Measurements from ENCODE around the gene VSNL1. TPM values are rescaled to one million over a fixed set of nuclear protein-coding genes. Genes with fewer than 3 reads are reported as not detected.

Gene VSNL1
- total and polyA plus RNA-seq, 11 donors: 2.6 to 26.3 (median 19.3) TPM

- no peak overlapping the region for H3K27ac ChIP-seq
- DNase-seq (no peak), ATAC-seq (no peak)
- H3K9me3 ChIP-seq: peaks cover 0 to 13% (median 0%) of the 10 kb centered on the region in 12 donors
- no peak overlapping the region for H3K4me3 ChIP-seq
- TF ChIP-seq POLR2A (IDR thresholded peaks at IDR 0.05): no peak
- no peak for TF ChIP-seq CTCF (IDR thresholded peaks at IDR 0.05)
- intact Hi-C loops (cut with DNase I): no loop called here
- H3K36me3 ChIP-seq: no peaks in the 10 kb centered on the region
- H3K4me1 ChIP-seq: peaks cover 0 to 10% (median 0%) of the 10 kb centered on the region in 12 donors
- H3K27me3 ChIP-seq: no peaks in the 10 kb centered on the region
- 50 to 63% (median 55%) methylated on average over 2 of the region's 2 CpGs for WGBS, 4 donors
Observed at GRCh38 chr2:17627434-17627833, 86.9 kb downstream of the VSNL1 start.

GRCh38 chr2:17628349-17629261 lies 88.1 kb downstream of the VSNL1 start:
- 52 to 65% (median 54%) methylated on average over 2 of the region's 2 CpGs for WGBS, 4 donors
- H3K9me3 ChIP-seq: peaks cover 0 to 13% (median 0%) of the 10 kb centered on the region in 12 donors
- no peaks in the 10 kb centered on the region for H3K27me3 ChIP-seq
- intact Hi-C loops (cut with DNase I): no loop called here
- H3K4me1 ChIP-seq: peaks cover 0 to 8% (median 0%) of the 10 kb centered on the region in 12 donors
- H3K36me3 ChIP-seq: no peaks in the 10 kb centered on the region
- H3K4me3 ChIP-seq: no peak overlapping the region
- ATAC-seq (peak in 2 of 4 donors; percentile 21 to 28), DNase-seq (no peak)
- H3K27ac ChIP-seq: no peak overlapping the region
- TF ChIP-seq CTCF (IDR thresholded peaks at IDR 0.05): no peak
- TF ChIP-seq POLR2A (IDR thresholded peaks at IDR 0.05): no peak

DNA sequence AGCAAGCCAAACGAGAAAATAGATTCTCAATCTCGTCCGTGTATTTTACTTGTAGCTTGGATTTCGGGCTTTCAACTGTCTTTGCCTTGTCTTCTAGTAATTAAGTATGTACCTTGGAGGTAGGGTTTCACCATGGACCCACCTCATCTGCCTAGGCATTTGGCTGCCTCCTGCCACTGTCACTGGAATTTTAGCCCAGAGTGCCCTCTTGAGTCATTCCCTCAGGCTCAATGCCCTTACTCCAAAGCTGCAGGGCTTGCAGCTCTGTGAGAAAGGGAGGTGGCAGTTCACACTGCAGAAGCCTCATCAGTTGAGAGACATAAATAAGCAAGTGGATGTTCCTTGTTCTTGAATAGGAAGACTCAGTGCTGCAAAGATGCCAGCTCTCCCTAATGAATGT lies 89.6 kb downstream of the VSNL1 start:
- intact Hi-C loops (cut with DNase I): no loop called here

More for the DNA sequence above, 89.6 kb downstream of the VSNL1 start:
- WGBS, 4 donors: 92 to 95% (median 94%) methylated on average over 4 of the region's 4 CpGs
- Histone ChIP-seq H3K27me3 (no peaks in the 10 kb centered on the region), H3K27ac (no peak overlapping the region), H3K9me3 (peaks cover 0 to 13% (median 0%) of the 10 kb centered on the region in 12 donors), H3K4me3 (no peak overlapping the region), H3K36me3 (no peaks in the 10 kb centered on the region), H3K4me1 (peaks cover 0 to 8% (median 0%) of the 10 kb centered on the region in 12 donors)
- DNase-seq (no peak), ATAC-seq (no peak)
- TF ChIP-seq CTCF (IDR thresholded peaks at IDR 0.05) (no peak), POLR2A (IDR thresholded peaks at IDR 0.05) (no peak)
